CD4-positive, alpha-beta T cell treated with Interleukin-4 for 1 hour (primary cell): ENCODE data around the gene GADD45G.

Experiments
- DNase-seq, 2 donors: peaks; one replicate each; pipeline ENCODE4 v3.0.0-alpha.2; 2020 to 2022

Gene GADD45G

GRCh38 chr9:89610391-89610925 is 5.6 kb downstream of the GADD45G start:
- no peak for DNase-seq

DNA sequence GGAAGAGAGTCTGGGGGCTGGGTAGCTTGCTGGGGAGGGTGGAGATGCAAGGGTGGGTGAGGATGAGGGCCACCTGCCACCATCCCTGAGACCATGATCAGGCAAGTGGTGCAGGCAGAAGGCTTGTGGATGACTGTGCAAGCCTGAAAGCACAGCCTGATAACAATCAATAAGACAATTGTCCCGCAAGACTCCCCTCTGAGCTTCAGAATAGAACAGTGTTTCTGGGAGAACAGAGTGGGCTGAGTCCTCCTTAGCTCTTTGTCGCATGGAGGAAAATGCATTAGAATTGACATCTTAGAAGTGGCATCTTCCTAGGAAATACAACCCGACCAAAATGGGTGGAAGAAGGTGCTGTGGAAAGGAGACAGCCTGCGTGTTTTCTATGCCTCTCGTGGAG is 6.6 kb downstream of the GADD45G start:
- no peak for DNase-seq

DNA sequence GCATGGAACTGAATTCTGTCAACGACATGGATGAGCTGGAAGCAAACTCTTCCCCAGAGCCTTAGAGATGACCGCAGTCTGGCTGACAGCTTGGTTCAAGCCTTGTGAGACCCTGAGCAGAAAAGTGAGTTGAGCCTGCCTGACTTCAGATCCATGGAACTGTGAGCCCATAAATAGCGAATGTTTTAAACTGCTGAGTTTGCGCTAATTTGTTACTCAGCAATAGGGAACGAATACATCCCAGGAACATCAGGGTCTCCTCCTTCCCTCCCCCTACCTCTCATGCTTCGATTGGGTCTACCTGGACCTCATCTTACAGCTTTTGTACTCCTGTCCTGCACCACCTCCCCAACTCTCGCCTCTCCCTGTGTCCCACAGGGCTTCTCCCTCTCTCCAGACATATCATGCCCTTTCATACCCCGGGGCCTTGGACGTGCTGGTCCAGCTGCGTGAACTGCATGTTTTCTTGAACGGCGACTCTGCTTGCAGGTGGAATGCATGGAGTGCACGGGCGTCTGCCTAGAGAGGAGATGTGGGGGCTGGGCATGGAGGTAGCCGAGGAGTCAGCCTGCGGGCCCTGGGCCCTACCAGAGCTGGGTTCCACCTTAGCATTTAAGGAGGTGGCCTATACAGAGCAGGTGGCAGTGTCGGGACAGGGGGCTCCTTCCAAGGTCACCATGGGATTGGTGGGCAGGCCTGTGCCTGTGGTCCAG is 7.9 kb downstream of the GADD45G start:
- DNase-seq = no peak

- DNase-seq = no peak
These were observed 9.4 kb downstream of the GADD45G start for GRCh38 chr9:89613912-89614892.

GRCh38 chr9:89615661-89616060 is 10.8 kb downstream of the GADD45G start:
- no peak for DNase-seq

GRCh38 chr9:89616411-89616810 is 11.6 kb downstream of the GADD45G start:
- DNase-seq = no peak

DNA sequence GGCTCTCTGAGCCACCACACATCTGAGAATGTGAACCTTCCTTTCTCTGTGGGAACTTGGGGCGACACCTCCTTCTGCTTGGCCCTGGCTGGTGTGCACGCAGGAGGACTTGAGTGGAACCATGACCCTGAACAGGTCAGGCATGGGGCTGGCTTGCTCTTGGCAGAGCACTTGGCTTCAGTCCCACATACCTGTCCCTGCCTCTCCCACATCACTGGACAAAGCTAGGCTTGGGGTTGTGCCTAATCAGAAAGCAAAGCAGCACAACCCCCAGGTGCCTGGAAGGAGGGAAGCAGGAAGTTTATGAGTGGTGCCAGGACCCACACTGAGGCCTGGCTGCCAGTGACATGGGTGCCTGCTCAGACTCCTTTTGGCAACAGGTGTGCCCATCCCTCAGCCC is 13.2 kb downstream of the GADD45G start:
- no peak for DNase-seq

DNA sequence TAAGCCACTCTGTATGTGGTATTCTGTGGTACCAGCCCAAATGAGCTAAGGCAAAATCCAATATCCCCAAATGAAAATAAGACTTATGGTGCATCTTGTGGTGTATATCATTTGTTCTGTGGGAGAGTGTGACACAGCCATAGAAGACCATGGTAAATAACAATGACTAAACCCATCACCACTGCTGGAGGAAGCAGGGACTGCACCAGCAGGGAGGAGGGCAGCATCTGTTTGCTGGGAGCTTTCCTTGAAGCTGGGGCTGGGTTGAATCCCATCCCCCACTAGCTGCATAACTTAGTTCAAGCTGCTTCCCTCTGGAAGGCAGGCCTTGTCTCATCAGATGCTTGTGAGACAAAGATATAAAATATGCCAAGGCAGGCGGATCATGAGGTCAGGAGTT is 14.2 kb downstream of the GADD45G start:
- no peak for DNase-seq

GRCh38 chr9:89619424-89620138 is 14.8 kb downstream of the GADD45G start:
- DNase-seq = no peak

DNA sequence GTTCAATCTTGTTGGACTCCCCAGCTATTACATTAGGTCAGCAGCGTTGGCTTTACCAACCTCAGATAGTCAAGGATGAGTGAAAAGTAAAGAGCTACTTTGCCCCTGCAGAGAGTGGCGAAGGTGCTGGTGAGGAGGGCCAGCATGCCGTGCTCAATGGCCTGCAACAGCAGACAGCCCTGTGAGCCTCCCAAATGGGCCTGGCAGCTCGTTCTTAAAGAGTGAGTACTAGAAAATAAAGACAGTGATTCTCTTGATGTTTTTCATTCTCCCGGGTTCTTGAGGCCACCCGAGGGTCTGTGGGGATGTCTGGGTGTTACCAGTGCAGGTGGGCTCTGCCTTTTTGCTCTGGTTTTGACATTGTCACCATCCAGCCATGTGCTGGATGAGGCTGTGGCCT is 16.2 kb downstream of the GADD45G start:
- DNase-seq = no peak

DNA sequence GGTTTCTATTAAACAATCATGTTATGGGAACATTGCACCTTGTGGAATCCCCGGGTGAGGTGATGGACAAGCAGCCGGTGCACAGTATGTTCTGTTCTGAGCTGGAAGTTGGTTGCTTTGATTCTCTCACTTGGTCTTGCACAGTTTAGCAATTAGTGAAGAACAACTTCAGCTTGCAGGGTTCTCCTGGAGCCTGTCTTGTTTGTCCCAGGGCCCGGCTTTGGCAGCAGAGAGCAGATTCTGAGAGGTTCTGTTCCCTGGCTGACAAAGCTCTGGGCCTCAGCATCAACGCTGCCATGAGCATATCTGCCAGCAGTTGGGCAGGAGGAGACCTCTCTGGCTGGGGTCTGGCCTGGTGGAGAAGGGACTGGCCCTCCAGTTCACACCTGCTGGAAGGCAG is 16.9 kb downstream of the GADD45G start:
- DNase-seq = no peak

DNA sequence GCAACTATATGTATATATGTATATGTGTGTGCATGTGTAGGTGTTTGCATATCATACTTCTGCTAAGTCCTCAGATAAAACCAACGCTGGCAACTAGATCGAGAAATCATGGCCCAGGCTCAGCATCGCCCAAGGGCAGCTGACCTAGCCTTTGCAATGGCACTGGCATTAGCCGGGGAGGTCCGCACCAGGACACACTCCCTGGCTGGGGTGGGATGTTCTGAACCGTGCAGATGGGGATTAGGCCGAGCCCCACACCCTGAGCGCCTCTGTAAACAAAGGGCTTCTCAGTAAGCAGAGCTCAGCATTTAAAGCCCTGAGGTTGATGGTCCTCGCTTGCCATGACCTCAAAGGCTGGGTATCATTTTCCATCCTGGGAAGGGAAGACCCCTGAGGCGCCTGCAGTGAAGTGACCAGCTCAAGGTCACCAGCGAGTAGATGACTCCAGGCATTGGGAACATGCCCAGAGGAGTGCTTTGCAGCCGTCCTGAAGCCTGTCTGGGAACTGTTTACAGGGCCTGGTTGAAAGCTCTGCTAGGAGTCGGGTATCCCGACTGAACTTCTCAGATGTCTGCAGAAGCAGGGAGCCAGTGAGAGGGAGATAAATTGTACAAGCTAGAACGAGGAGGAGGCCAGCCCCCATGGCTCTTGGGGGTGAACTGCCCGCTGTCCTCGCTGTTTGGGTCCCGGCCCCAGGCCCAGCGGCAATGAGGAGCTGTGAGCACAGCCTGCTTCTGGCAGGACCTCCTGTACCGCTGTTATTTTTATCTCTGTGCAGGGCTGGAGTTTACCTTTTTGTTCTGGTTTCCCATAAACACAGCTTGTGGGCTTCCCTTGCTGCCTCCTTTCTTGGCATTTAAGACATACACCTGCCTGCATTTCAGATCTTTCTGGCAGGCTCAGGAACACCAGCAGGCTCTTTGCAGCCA is 18.4 kb downstream of the GADD45G start:
- DNase-seq = no peak

GRCh38 chr9:89623925-89624420 is 19.2 kb downstream of the GADD45G start:
- peak in 1 of 2 donors; percentile 32 for DNase-seq

DNA sequence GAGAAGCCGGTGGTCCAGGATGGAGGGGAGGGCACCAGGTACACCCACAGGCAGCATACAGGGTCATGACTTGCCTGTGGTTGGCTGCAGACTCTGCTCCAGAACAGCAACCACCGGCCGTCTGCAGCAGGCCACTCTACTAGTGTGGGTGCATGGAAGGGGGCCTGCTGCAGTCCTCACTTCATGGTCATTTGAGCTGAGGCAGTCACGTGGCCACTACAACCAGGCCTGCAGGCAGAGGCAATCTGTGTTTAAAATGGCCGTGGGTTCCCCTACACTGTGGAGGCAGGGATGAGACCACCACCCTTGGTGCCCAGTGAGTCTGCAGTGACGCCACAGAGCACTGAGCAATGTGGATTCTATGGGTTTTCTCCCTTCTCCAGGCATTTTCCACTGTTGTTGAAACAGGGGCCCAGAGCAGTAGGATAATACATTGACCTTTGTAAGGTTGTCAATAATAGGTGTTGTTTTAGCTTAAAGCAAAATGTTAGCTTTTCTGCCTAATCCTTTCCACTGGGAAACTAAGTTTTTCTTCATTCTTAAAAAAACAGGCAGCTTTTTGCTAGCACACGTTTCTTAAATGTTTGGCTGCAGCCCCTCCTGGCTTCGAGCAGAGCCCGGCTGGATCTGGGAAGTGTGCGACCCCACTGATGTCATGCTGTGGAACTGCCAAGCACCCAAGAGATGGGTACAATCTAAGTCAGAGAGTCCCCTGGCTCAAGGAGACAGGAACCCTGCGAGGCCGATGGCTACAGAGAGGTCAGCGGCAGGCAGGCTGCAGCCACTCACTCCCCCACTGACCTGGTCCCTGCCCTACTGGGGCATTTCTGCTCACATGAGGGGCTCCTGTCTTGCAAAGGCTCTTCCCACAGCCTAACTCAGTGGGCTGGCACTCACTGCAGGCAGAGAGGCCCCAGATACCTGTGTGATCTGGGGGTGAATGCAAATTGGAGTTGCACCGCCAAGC is 21.2 kb downstream of the GADD45G start:
- DNase-seq = no peak

- DNase-seq = no peak
These were observed 22.0 kb downstream of the GADD45G start for GRCh38 chr9:89626741-89627265.

- DNase-seq = no peak
These were observed 23.8 kb downstream of the GADD45G start for GRCh38 chr9:89628601-89629000.

- no peak for DNase-seq
These were observed 24.5 kb downstream of the GADD45G start for GRCh38 chr9:89629081-89629976.

- no peak for DNase-seq
These were observed 25.7 kb downstream of the GADD45G start for GRCh38 chr9:89630508-89630907.

DNA sequence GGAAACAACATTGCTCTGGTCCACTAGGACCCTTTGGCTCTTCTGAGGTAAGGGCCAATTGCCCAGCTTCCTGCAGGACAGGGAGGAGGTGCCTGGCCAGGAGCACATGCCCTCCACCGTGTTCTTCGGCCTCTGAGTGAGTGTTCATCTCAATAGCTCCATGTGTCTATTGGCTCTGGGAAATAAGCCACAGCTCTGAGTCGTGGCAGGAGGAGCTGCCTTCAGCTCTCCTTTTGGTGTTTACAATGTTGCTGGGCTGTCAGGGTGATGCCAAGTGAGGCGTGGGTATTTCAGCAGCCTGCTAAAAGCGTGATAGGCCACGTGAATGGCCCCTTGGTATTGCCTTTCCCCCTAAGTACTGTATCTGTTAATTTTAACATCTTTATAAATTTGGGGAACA is 26.6 kb downstream of the GADD45G start:
- DNase-seq = no peak
